GM19351 (cell line): Measurements from ENCODE around the gene ITPRID2.

Source experiments
- ATAC-seq: cut with Tn5 transposase; IDR thresholded peaks from one replicate; pipeline ENCODE4 v1.9.1; 2021; ENCODE audit warnings: mild to moderate bottlenecking, moderate library complexity; ENCODE audit not compliant: unreplicated experiment

The ITPRID2 gene

DNA sequence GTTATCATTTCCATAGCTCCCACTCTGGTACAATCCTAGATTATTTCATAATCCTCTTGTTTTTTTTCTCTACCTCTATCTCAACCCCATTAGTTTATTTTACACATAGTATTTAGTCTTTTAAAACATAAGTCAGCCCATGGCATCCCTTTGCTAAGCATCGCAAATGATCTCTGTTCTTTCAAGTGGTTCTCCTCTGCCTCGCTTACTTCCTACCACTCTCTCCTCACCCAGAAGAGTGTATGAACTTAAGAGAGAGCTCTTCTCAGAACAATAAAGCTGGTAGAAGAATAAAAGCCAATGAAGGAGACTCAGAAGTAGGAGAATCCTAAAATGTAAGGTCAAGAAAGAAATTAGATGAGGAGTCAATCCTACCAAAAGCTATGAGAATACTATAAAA lies 12.2 kb upstream of the ITPRID2 start:
- ATAC-seq: no peak

DNA sequence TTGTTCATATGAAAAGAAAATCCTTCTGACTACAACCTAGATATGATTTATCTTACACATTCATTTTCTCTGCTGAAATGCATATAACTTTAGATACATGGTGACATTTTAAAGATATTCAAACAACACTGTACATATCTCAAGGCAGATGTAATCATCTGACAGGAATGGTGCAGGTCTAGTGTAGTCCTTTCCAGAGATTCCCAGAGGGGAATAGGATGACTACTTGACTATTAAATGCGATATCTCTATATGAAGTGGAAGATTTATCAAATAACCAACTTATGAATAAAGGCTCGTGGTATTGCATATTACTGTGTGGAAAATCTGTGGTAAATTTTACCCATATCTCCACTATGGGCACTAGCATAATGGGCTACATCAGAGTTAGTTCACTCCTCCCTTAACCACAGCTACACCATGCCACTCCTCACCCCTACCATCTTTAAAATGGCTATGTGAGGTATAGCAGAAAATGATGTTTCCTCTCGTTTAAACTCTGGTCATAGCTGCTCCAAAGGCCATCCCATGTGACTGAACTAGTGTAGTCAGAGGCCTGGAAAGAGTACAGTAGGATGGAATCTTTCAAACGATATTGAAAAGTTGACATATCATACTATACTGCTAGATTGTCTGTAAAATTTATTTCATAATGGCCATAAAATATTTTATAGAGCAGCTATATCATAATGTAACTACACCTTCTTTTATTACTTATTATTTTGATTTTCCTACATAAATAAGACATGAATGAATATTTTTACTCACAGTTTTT lies 9.1 kb upstream of the ITPRID2 start:
- no peak for ATAC-seq

DNA sequence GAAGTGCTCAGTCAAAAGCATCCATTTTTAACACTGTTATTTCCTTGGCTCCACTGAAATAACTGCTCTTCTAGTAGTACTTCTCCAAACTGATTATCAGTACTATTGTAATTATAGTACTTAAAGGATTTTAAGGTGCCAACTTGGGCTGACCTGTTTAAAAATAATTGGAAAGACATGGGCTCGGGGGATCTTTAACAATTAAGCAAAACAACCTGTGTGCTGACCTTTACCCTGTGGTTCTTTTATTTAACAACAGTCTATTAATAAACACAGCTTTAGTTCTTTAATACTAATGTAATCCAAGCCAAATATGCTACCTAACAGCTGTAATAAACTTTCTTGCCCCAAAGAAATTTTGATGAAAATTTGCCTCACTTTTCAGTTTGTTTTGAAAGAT lies 6.9 kb upstream of the ITPRID2 start:
- no peak for ATAC-seq

DNA sequence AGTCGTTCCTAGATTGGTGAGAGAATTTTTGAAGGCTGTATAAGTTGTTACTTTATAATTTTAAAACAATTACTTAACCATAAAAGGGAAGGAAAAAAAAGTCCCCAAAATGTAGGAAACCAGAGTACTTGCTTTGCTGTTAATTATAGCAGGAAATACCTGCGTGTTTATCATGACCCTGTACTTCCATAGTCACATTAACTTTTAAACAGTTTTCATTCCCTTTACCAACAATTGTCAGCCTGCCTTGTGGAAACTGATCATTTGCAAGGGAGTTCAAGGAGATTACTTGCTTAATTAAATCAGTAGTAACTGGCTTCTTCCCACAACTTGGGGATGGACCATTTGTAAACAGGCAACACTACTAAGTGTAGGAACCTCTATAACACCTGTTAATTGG lies 6.4 kb upstream of the ITPRID2 start:
- no peak for ATAC-seq

DNA sequence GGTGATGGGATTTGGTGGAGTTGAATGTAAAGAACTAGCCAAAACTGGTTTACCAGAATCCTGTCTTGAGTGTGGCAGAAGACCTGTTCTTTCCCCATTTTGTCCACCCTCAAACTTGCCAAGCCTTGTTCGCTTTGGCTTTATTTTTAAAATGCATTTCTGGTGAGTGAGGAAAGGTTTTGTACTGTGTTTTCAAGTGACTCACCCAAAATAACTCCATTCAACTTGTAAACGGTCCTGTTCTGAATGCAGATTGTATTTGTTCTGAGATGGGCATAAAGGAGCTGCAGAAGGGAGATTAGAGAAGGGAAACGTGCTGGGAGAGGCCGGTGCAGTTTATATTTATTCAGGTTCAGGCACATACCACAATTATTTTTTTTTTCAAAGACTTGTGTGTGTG lies 5.3 kb upstream of the ITPRID2 start:
- no peak for ATAC-seq

DNA sequence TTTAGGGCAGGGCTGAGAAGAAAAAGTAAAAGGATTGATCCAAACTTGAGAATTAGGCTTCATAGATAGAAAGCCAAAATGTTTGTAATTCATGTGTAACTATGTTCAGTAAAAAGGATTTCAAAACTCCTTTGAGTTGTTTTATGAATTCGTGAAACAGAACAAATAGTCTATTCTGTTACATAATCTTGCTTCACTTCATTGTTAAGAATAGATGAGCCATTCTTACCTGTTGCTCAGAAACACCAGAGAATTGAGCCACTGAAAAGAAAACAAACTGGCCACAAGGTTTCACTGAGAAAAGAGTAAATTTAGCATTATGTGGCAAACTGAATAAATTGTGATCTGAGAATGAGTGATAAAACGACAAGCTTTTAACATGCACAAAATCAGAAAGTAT lies 4.5 kb upstream of the ITPRID2 start:
- ATAC-seq: no peak

DNA sequence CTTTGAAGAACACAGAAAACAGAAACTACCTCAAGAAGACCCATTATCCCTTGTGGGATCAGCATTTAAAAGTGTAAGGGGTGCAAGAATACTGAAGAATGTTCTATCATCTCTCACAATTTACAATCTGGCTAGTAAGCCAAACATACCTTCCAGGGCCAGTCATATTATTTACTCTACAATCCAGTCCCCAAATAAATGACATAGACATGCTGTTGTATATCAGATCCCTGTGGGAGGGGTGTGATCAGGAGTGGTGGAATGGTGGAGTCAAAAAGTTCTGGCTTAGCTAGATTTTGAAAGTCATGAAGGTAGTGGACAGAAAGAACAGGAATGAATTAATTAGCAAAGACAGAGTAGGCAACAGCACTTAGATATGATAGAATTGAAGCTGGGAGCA lies 1.8 kb upstream of the ITPRID2 start:
- no peak for ATAC-seq

DNA sequence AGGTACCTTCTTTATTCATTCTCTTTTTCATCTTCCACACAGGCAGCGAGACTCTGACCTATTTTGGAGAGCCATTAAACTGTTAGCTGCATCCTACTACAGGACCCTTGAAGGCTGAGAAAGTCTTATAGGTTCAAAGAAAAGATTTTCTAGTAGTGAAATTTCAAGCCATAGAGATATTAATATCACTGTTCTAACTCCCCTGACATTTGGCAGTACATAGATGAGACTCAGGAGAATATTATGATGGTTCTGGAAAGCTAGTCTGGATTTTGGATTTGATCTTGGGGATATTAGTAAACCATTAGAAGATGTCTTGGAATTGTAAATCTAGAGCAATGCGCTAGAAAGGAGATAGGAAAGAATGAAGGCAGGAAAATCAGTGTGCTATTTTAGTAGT lies 1.3 kb upstream of the ITPRID2 start:
- ATAC-seq: no peak

DNA sequence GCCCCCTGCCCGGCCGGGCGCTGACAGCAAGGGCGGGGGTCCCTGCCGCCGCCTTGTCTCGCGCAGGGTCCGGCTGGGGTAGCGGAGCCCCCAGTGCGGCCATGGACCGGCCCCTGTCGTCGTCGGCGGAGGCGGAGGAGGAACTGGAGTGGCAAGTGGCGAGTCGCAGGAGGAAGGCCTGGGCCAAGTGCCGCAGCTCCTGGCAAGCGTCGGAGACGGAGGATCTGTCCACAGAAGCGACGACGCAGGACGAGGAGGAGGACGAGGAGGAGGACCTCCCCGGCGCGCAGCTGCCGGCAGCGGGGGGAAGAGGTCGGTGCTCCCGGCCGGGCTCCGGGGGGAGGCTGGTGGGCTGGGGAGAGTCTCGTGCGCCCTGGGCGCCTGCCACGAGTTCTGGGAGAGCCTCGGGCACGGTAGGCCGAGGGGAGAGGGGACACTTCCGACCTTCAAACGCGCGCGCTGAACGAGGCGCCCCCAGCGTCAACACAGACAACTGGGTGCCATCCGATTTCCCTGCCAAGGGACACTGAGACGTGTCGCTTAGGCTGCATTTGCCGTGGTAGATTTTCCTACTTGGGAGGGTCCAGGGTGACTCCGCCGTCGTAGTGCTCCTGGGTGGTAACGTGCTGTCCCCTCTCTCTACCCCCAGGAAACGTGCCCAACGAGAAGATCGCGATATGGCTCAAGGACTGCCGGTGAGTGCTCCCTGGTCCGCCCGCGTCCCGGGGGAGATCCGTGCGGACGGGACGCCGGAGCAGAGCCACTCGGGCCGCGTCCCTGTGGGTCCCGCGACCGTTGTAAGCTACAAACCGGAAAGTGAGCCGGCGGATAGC lies 652 bp downstream of the ITPRID2 start:
- peak; percentile 57 for ATAC-seq

DNA sequence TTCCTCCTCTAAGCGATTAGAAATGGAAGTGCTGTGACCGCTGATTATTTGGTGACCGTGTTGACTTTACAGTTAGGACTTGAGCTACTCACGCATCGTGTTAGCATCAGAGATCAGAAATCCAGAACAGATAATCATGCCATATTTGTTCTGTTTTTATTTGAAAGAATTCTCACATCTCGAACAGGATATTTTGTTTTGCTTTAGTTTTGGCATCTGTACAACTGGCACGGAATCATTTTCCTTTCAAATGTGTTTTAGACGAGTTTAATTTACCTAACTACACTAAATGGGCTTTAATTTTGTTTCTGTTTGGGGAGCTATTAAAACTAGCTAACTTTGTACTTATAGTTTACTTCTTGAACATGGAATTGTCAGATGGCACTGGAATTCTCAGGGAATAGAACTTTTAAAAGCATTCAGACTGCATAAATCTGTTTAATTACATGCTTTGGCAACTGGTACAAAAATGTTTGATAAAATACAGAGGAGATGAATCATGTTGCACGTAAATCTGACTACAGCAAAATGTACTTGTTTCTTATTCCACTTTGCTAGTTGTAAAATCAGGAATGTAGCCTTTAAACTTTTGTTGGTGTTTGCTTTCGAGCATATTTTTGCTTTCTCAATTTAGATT lies 1.4 kb downstream of the ITPRID2 start:
- no peak for ATAC-seq

DNA sequence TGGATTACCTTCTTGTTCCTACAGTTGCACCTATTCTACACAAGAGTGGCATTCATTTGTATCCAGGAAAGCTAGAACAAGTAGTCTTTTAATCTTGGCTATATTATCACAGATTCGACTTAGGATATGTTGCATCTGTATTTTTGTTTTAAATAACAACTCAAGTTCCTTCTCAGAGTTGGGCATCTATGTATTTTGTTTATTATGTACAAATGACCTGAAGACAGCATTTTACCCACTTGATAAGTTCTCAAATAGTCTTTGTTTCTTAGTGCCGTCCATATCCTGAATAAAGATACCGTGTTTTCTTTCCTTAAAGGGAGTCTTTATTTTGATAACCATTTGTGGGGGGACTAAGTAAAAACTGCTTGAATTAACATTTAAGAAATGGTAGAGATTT lies 2.9 kb downstream of the ITPRID2 start:
- ATAC-seq: no peak

DNA sequence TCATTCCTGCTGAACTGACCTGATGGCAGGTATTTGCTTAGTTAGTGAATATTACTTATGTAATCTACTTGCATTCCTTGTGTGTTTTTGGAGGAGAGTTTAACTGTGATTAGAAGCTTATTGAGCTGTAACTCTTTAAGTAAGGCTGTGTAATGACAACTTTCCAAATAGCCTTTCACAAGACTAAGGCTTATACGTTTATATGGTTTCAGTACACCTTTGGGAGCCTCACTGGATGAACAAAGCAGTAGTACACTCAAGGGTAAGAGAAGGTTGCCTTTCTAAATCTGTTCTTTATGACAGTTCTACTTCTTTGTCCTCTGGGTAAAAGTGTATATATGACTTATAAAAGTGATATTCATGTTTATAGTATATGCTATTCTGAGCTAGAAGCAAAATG lies 4.3 kb downstream of the ITPRID2 start:
- ATAC-seq: no peak

DNA sequence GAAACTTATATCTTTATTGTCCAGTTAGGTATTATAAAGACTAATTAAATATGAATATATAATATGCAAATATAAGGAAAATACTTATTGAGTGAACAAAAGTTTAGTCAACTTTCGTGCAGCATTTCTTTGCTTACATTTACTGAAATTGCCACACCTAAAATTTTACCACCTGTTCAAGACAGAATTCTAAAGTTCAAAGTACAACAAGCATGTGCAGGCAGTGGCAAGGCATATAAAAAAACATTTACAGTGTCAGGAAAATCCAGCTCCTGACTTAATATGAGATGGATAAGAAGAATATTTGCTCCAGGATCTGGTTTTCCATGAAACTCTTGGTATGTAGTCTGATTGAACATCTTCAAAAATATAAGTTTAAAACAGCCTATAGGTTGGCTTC lies 4.8 kb downstream of the ITPRID2 start:
- ATAC-seq: no peak

DNA sequence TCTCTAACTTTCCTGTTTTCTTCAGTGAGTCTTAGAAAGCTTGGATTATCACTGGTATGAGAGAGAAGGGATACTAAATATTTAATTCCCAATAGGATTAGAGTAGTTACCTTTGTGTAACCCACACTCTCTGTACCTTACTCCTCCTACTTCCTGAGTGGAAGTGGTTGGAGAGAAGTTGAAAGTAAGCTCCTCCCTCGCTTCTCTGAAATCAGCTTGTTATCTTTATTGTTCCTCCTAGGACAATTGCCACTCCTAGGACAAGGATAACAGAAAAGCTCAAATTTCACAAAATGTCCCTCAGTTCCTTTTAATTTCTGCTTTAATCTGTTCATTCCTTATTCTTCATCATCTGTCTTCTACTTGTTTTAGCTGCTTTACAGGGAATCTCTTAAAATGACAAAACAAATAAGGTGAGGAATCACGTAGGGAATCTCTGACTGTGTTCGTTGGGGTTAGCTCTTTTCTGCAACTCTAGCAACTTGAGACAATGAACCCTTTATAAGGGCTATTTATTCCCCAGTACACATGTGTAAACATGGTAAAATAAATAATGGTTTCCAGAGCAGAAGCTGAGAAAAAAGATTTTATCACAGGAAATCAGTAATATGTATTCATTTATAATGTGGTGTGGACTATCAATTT lies 8.6 kb downstream of the ITPRID2 start:
- ATAC-seq: no peak

DNA sequence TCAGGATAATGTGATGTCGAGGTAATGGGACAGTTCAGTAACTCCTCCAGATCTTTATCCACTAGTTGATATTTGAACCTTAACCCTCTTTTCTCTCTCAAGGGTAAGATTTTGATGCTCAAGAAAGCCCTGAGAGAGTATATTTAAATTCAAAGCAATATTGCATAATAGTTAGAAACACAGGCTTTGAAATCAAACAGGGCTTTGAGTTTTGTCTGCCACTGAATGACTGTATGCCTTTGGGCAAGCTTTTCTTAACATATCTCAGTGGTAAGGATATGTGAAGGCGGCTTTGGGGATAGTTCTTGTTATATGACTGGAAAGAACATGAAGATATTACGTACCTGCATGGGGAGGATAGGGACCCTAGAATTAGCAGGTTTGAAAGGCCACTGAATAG lies 11.1 kb downstream of the ITPRID2 start:
- no peak for ATAC-seq

DNA sequence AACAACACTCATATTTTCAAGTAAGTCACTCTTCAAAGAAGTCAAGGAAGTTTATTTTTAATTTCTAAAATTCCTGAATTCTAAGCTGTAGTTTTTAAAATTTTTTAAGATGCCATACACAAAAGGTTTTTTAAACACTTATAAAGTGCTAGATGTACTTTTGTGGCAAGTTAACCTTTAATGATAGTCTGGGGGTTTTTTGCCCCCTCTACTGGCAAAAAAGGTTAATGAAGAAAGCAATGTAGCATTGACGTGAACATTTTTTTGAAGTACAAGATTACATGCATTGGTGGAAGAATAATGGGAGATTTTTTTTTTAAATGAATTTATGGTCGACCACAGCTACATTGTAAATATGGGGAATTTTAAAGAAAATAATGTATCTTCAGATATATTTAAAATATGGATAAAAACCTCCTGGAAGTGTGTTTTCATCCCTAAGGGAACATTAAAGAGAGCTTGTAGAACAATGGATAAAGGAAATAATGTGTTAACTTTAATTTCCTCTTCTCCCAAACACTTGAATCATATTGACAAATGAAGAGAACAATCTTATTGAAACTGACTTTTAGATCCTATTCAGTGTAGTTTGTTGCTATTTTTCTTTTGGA lies 12.6 kb downstream of the ITPRID2 start:
- ATAC-seq: no peak

DNA sequence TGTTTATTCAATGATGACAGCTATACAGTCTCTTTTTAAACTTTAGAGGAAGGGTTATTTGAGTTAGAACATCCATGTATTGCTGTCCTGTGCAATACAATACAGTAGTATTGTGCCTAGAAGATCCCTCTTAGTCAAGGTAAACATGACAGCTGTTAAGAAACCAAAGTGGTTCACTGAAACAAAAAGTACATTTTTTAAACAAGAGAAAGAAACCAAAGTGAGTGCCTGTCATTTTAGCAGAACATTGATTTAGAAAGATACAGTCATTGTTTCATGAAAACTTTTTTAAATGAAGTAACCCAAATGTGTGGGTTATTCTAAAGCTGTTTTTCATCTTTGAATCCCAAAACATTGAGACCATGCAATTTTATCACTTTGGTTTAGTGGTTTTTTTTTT lies 15.5 kb downstream of the ITPRID2 start:
- no peak for ATAC-seq

DNA sequence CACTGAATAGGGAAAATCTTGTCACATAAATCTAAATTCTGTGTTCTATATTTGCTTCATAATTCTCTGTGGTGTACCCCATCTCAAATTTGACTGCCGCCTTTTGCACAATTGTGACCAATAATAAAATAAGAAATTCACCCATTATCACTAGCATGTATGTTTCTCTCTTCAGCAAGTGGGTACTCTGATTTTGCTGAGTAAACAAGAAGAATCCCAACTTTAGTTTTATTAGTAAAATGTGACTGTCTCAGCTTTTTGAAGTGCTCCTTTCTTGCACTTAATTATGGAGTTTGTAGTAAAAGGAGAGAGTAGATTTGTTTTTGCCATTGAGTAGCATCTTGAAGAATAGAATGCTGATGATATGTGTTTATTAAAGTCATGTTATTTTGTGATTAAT lies 16.1 kb downstream of the ITPRID2 start:
- no peak for ATAC-seq

DNA sequence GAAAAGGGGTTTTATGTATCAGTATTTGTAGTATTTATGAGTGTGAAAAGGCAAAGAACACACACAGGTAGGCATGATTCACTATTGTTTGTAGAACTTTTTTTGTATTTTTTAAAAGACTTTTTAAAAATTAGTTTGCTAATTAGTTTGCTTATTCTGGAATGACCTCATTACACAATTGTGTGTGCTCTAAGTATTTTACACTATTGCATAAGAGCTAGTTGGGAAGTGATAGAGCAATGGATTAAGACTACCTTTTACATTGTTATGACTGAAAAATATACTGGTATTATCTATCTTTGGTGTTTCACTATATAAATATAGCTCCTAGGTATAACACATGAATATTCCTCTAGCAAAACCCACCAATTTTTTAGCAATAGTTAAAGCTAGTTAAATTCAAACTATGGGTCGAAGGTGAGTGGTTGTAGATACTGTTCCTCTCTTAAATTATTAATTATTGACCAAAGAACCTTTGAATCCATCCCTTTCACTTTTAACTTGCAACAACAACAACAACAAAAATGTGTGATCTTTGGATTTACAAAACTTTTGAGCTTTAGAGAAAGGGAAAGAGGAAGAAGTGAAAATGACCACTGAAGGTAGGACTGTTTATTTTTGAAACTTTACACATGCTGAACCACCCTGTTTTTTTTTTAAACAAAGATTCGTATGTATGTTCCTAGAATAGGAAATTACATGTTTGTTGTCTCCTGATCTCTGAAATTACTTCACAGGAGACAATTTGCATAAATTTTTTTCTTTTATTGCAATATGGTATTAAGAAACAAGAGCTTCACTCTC lies 18.7 kb downstream of the ITPRID2 start:
- ATAC-seq: peak; percentile 42

DNA sequence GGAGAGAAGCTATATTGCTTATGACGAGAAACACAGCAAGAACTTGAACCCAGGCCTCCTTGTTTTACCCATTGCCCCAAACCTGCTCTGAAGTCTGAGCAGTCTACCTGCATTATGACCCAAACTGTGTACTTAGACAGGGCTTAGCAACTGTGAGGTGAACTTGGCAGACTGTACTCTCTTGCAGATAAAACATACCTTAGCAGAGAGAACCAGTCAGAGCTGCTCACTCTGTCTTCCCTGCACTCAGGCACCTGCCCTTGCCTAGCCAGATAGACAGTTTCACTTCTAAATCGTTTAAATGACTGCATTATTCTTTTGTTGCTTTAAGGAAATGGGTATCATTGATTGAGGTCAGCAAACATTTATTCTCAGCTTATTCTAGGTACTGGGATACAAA lies 20.3 kb downstream of the ITPRID2 start:
- no peak for ATAC-seq
